ENCODE measurements around the gene HNRNPLL.

DNA sequence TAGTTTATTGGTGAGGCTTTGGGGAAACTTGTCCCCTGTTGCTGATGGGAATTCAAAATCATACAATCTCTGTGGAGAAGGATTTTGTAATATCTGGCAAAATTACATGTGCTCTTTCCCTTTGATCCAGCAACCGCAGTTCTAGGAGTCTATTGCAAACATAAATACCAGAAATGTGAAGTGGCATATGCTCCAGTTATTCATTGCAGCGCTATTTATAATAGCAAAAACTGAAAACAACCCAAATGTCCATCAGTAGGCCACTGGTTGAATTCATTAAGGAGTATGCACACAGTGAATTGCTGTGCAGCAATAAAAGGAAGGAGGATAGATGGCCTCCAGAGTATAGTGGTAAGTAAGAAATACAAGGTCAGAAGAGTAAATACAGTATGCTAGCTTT lies 76.5 kb downstream of the HNRNPLL start:
- no peak for TF ChIP-seq ZNF274 (IDR thresholded peaks at IDR 0.05; ENCODE audit: low read depth, low read length)
- no peak for TF ChIP-seq YY1 (IDR thresholded peaks at IDR 0.05; ENCODE audit: insufficient read depth, insufficient read length)
